HG03342 (cell line): Measurements from ENCODE around the gene KLKB1.

Source experiments
- ATAC-seq: cut with Tn5 transposase; IDR thresholded peaks from one replicate; pipeline ENCODE4 v1.9.1; 2021; ENCODE audit warnings: mild to moderate bottlenecking, moderate library complexity; ENCODE audit not compliant: unreplicated experiment

Gene KLKB1

DNA sequence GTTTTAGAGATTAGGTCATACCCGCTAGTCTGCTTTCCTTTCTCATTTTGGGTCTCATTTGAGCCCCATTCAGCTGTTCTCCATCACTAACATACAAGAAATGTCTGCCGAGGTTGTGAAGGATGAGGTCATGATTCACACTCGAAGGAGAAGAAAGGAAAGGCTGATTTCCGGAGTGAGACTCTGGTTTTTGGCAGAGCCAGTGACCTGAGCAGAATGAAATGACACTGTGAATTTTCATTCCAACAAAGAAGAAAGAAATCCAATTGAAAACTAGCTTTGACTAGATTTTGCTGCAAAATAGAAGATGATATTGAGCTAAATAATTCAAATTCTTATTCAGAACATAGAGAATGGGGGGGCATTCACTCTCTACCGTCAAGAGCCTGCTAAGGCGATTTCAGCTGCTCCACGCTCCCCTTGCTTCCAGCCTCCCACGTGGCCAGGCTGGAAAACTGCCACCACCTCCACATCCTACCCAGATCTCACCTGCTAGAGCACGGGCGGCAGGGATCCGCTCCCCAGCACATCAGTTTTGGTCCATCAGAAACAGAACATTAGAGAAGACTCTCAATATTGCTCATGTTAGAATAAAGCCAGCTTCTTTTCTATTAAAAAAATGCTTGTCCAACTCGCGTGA, 77.7 kb downstream of the KLKB1 start:
- no peak for ATAC-seq

- ATAC-seq: no peak
Measured at GRCh38 chr4:186307497-186307896, 80.2 kb downstream of the KLKB1 start.

GRCh38 chr4:186307916-186308315, 80.6 kb downstream of the KLKB1 start:
- ATAC-seq: no peak
